ENCODE measurements around the gene IGF2R.

IGF2R gene

GRCh38 chr6:159934181-159934580 lies 34.7 kb upstream of the IGF2R start:
- TF ChIP-seq EZH2phosphoT487 (IDR thresholded peaks at IDR 0.05; ENCODE audit: borderline replicate concordance, low read length) (no peak), CTCF (IDR thresholded peaks at IDR 0.05; ENCODE audit: low read depth, low read length, poor library complexity, severe bottlenecking) (no peak)
- Histone ChIP-seq H3K4me3 (ENCODE audit: low read length) (no peak overlapping the region), H3F3A (ENCODE audit: control insufficient read depth, insufficient read depth) (no peaks in the 10 kb centered on the region), H3K4me1 (ENCODE audit: control insufficient read depth, low read length) (peaks cover 11% of the 10 kb centered on the region), H3K79me2 (ENCODE audit: control insufficient read depth, low read length) (no peaks in the 10 kb centered on the region), H3K27me3 (ENCODE audit: control insufficient read depth, low read length) (peaks cover 11% of the 10 kb centered on the region), H3K9me2 (replicated peaks; ENCODE audit: control insufficient read depth, low read length) (no peaks in the 10 kb centered on the region), H3K36me3 (ENCODE audit: control insufficient read depth, low read length) (no peaks in the 10 kb centered on the region), H3K4me2 (ENCODE audit: low read length) (no peak overlapping the region), H4K20me1 (ENCODE audit: control insufficient read depth, insufficient read depth, low read depth, low read length) (no peaks in the 10 kb centered on the region), H3K27ac (ENCODE audit: low read depth, low read length) (no peak overlapping the region), H3K9me3 (ENCODE audit: control insufficient read depth, insufficient read depth, low read length) (no peaks in the 10 kb centered on the region)

DNA sequence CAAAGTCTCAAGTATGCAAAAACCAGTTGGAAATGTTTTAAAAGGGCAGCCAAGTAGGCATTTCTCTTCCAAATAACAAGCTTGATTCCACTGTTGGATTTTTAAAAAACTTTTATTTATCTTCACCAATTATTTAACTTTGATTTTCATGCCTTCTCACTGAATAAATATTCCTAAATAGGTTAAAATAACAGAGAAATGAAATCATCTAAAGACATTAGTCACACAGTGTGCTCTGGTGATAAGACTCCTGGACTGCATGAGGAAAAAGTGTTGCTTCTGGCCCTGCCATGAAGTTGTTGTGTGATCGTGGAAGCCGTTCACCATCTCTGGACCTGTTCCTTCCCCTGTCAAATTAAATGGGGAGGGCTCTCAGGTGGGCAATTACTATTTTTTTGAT lies 33.8 kb upstream of the IGF2R start:
- no peaks in the 10 kb centered on the region for H3K9me3 ChIP-seq (ENCODE audit: control insufficient read depth, insufficient read depth, low read length)

GRCh38 chr6:159935633-159936032 lies 33.2 kb upstream of the IGF2R start:
- no peak for TF ChIP-seq CTCF (IDR thresholded peaks at IDR 0.05; ENCODE audit: low read depth, low read length, poor library complexity, severe bottlenecking)
- TF ChIP-seq EZH2phosphoT487 (IDR thresholded peaks at IDR 0.05; ENCODE audit: borderline replicate concordance, low read length) = no peak

More for the DNA sequence above, 33.8 kb upstream of the IGF2R start:
- no peak for TF ChIP-seq CTCF (IDR thresholded peaks at IDR 0.05; ENCODE audit: low read depth, low read length, poor library complexity, severe bottlenecking)
- TF ChIP-seq EZH2phosphoT487 (IDR thresholded peaks at IDR 0.05; ENCODE audit: borderline replicate concordance, low read length) = no peak
- H3K4me1 ChIP-seq (ENCODE audit: control insufficient read depth, low read length) = peaks cover 3% of the 10 kb centered on the region
- H4K20me1 ChIP-seq (ENCODE audit: control insufficient read depth, insufficient read depth, low read depth, low read length) = no peaks in the 10 kb centered on the region
- no peaks in the 10 kb centered on the region for H3K36me3 ChIP-seq (ENCODE audit: control insufficient read depth, low read length)
- no peak overlapping the region for H3K27ac ChIP-seq (ENCODE audit: low read depth, low read length)
- H3K79me2 ChIP-seq (ENCODE audit: control insufficient read depth, low read length) = no peaks in the 10 kb centered on the region
- H3K27me3 ChIP-seq (ENCODE audit: control insufficient read depth, low read length) = peaks cover 11% of the 10 kb centered on the region
- H3K4me2 ChIP-seq (ENCODE audit: low read length) = no peak overlapping the region
- no peaks in the 10 kb centered on the region for H3K9me2 ChIP-seq (replicated peaks; ENCODE audit: control insufficient read depth, low read length)
- no peak overlapping the region for H3K4me3 ChIP-seq (ENCODE audit: low read length)
- H3F3A ChIP-seq (ENCODE audit: control insufficient read depth, insufficient read depth) = no peaks in the 10 kb centered on the region

More at GRCh38 chr6:159935633-159936032, 33.2 kb upstream of the IGF2R start:
- H3K79me2 ChIP-seq (ENCODE audit: control insufficient read depth, low read length) = no peaks in the 10 kb centered on the region
- no peaks in the 10 kb centered on the region for H3K9me2 ChIP-seq (replicated peaks; ENCODE audit: control insufficient read depth, low read length)
- H3K4me1 ChIP-seq (ENCODE audit: control insufficient read depth, low read length) = no peaks in the 10 kb centered on the region
- H4K20me1 ChIP-seq (ENCODE audit: control insufficient read depth, insufficient read depth, low read depth, low read length) = no peaks in the 10 kb centered on the region
- no peak overlapping the region for H3K4me3 ChIP-seq (ENCODE audit: low read length)
- H3K9me3 ChIP-seq (ENCODE audit: control insufficient read depth, insufficient read depth, low read length) = no peaks in the 10 kb centered on the region
- no peaks in the 10 kb centered on the region for H3K36me3 ChIP-seq (ENCODE audit: control insufficient read depth, low read length)
- H3K27me3 ChIP-seq (ENCODE audit: control insufficient read depth, low read length) = peaks cover 11% of the 10 kb centered on the region
- H3F3A ChIP-seq (ENCODE audit: control insufficient read depth, insufficient read depth) = no peaks in the 10 kb centered on the region
- no peak overlapping the region for H3K4me2 ChIP-seq (ENCODE audit: low read length)
- H3K27ac ChIP-seq (ENCODE audit: low read depth, low read length) = no peak overlapping the region
